HCT116 (cell line): Measurements from ENCODE around the gene FAM24A. TPM values are rescaled to one million over a fixed set of nuclear protein-coding genes. Genes with fewer than 3 reads are reported as not detected.

ENCODE experiments used
- ATAC-seq: fragments of 200-7000 bp; cut with Tn5 transposase; 2 replicates; pipeline ENCODE4 v1.9.1; 2020; ENCODE audit warnings: mild to moderate bottlenecking, moderate library complexity
- BruUV-seq: library from RNA; stranded (reverse); fragments of 400-500 nt; replicated peaks from 2 replicates; lab custom pipeline; 2021; lab: Mats Ljungman, UMichigan
- CTCF ChIA-PET: fragments of 300-600 bp; sonication (Branson Sonifier 250); formaldehyde crosslinking; loops from one replicate; lab custom pipeline; 2021; ENCODE audit warnings: antibody characterized with exemption; lab: Charles Lee
- POLR2A ChIA-PET: fragments of 300-600, 350-600 bp; sonication (Branson Sonifier 250); formaldehyde crosslinking; loops from one replicate; lab custom pipeline; 2021; ENCODE audit warnings: antibody characterized with exemption; lab: Charles Lee
- RAD21 ChIA-PET, 2 experiments: fragments of 300-600 bp; sonication (Branson Sonifier 250); formaldehyde crosslinking; loops; one replicate each; lab custom pipeline; 2023; ENCODE audit warnings: low total read pairs in 2 of 2; ENCODE audit not compliant: uncharacterized antibody in 2 of 2, unreplicated experiment in 2 of 2, low non-redundant PET in 1 of 2; lab: Charles Lee
- DNase-seq: peaks from one replicate; pipeline ENCODE4 v3.0.0-alpha.2; 2010; ENCODE audit warnings: low read depth, low spot score
- H2AFZ ChIP-seq: fragments of 200-600 bp; shearing (Covaris generic), sonication (generic); 2 replicates; pipeline ENCODE4 v1.6.1; 2017; ENCODE audit warnings: low read depth, mixed run types, mixed read lengths, antibody characterized with exemption, low read length; ENCODE audit not compliant: poor library complexity, severe bottlenecking
- H3K27ac ChIP-seq: 2 replicates; pipeline ENCODE4 v1.5.1; 2012; ENCODE audit warnings: low read depth, low read length
- H3K27me3 ChIP-seq: fragments of 200-600 bp; sonication (generic); 2 replicates; pipeline ENCODE4 v1.6.1; 2016; ENCODE audit warnings: mixed run types, low read length, mixed read lengths; ENCODE audit not compliant: insufficient read depth
- H3K36me3 ChIP-seq, 2 experiments: fragments of 200-500 bp in 1 of 2; fragments of 200-600 bp in 1 of 2; sonication (Bioruptor generic) in 1 of 2; sonication (generic) in 1 of 2; 2 replicates each; pipeline versions ENCODE4 v1.5.1 to v1.6.1; 2014 to 2016; ENCODE audit warnings: low read length in 2 of 2, inconsistent platforms in 1 of 2, mixed read lengths in 1 of 2, mixed run types in 1 of 2; ENCODE audit not compliant: insufficient read depth in 2 of 2, control insufficient read depth in 1 of 2
- H3K4me1 ChIP-seq, 2 experiments: fragments of 200-600 bp in 1 of 2; sonication (generic) in 1 of 2; 2 replicates each; pipeline versions ENCODE4 v1.5.1 to v1.6.1; 2012 to 2017; ENCODE audit warnings: low read length in 2 of 2, inconsistent platforms in 1 of 2, mild to moderate bottlenecking in 1 of 2, mixed read lengths in 1 of 2, mixed run types in 1 of 2, moderate library complexity in 1 of 2; ENCODE audit not compliant: insufficient read depth in 2 of 2, control insufficient read depth in 1 of 2
- H3K4me2 ChIP-seq: fragments of 200-600 bp; sonication (generic); 2 replicates; pipeline ENCODE4 v1.6.1; 2017; ENCODE audit warnings: mixed run types, low read length, mixed read lengths
- H3K4me3 ChIP-seq, 2 experiments: fragments of 200-600 bp in 1 of 2; sonication (generic) in 1 of 2; replicated peaks in 1 of 2; 2 replicates each; pipeline ENCODE4 v1.5.1; 2011 to 2016; ENCODE audit warnings: low read length in 2 of 2, control low read depth in 1 of 2, low read depth in 1 of 2, mild to moderate bottlenecking in 1 of 2, mixed read lengths in 1 of 2, mixed run types in 1 of 2
- H3K79me2 ChIP-seq: fragments of 200-600 bp; sonication (generic); 2 replicates; pipeline ENCODE4 v1.6.1; 2017; ENCODE audit warnings: mild to moderate bottlenecking, mixed run types, low read length, moderate library complexity, mixed read lengths; ENCODE audit not compliant: insufficient read depth
- H3K9ac ChIP-seq: fragments of 200-600 bp; sonication (generic); 2 replicates; pipeline ENCODE4 v1.6.1; 2016; ENCODE audit warnings: low read length, mixed read lengths
- H3K9me2 ChIP-seq: fragments of 200-600 bp; sonication (generic), shearing (Covaris generic); 2 replicates; pipeline ENCODE4 v1.6.1; 2017; ENCODE audit warnings: mixed run types, mild to moderate bottlenecking, moderate library complexity; ENCODE audit not compliant: insufficient read depth
- H3K9me3 ChIP-seq, 2 experiments: fragments of 200-500 bp in 1 of 2; fragments of 200-600 bp in 1 of 2; sonication (Bioruptor generic) in 1 of 2; sonication (generic) in 1 of 2; 2 replicates each; pipeline ENCODE4 v1.6.1; 2014 to 2017; ENCODE audit warnings: low read length in 2 of 2, mixed read lengths in 2 of 2, inconsistent platforms in 1 of 2, low read depth in 1 of 2, mild to moderate bottlenecking in 1 of 2, mixed run types in 1 of 2, moderate library complexity in 1 of 2; ENCODE audit not compliant: control insufficient read depth in 1 of 2, insufficient read depth in 1 of 2
- H4K20me1 ChIP-seq: fragments of 200-600 bp; sonication (generic), shearing (Covaris generic); 2 replicates; pipeline ENCODE4 v1.6.1; 2017; ENCODE audit warnings: mixed run types, mild to moderate bottlenecking, moderate library complexity; ENCODE audit not compliant: insufficient read depth
- CBX3 ChIP-seq: IDR thresholded peaks from 2 replicates; pipeline ENCODE4 v1.6.1; 2012; ENCODE audit warnings: low read depth
- CEBPB ChIP-seq: IDR thresholded peaks from 2 replicates; pipeline ENCODE4 v1.6.1; 2012; ENCODE audit warnings: low read depth
- EGR1 ChIP-seq: IDR thresholded peaks from 2 replicates; pipeline ENCODE4 v1.6.1; 2012; ENCODE audit warnings: low read depth
- ELF1 ChIP-seq: IDR thresholded peaks from 2 replicates; pipeline ENCODE4 v1.6.1; 2012; ENCODE audit warnings: low read depth, borderline replicate concordance
- FOSL1 ChIP-seq: IDR thresholded peaks from 2 replicates; pipeline ENCODE4 v1.6.1; 2012; ENCODE audit warnings: low read depth
- JUND ChIP-seq: IDR thresholded peaks from 2 replicates; pipeline ENCODE4 v1.6.1; 2012
- POLR2A ChIP-seq: IDR thresholded peaks from 2 replicates; pipeline ENCODE4 v1.7.0; 2011; ENCODE audit warnings: borderline replicate concordance; ENCODE audit not compliant: insufficient read depth, insufficient read length; ENCODE audit errors: extremely low read depth
- SIN3A ChIP-seq: IDR thresholded peaks from 2 replicates; pipeline ENCODE4 v1.6.1; 2012; ENCODE audit warnings: low read depth
- SP1 ChIP-seq: IDR thresholded peaks from 2 replicates; pipeline ENCODE4 v1.6.1; 2012; ENCODE audit warnings: low read depth
- TCF7L2 ChIP-seq: IDR thresholded peaks from 2 replicates; pipeline ENCODE4 v1.7.0; 2011; ENCODE audit warnings: borderline replicate concordance, inconsistent platforms; ENCODE audit not compliant: insufficient read depth, insufficient read length; ENCODE audit errors: extremely low read depth
- YY1 ChIP-seq: IDR thresholded peaks from 2 replicates; pipeline ENCODE4 v1.6.1; 2011; ENCODE audit warnings: low read length, low read depth, moderate library complexity, mild to moderate bottlenecking; ENCODE audit not compliant: insufficient replicate concordance; ENCODE audit errors: extremely low read depth
- ZNF274 ChIP-seq: fragments of 200-500 bp; sonication (Bioruptor generic); IDR thresholded peaks from 2 replicates; pipeline ENCODE4 v1.6.1; 2014; ENCODE audit warnings: mild to moderate bottlenecking, low read depth, low read length, inconsistent platforms
- intact Hi-C: fragments of 100-400 bp; cut with micrococcal nuclease; formaldehyde crosslinking; loops from 2 replicates; pipeline ENCODE4 v1.10.0; 2022
- total RNA-seq: library from RNA; stranded (reverse); gene quantifications from one replicate; pipeline ENCODE4 v1.2.1, GENCODE V29; 2021; ENCODE audit not compliant: unreplicated experiment
- TF ChIP-seq, protein P1 (sequence below): IDR thresholded peaks from 2 replicates; pipeline ENCODE4 v1.6.1; 2012
- TF ChIP-seq, protein P2 (sequence below): IDR thresholded peaks from 2 replicates; pipeline ENCODE4 v1.6.1; 2012; ENCODE audit warnings: low read depth
- TF ChIP-seq, protein P3 (sequence below): IDR thresholded peaks from 2 replicates; pipeline ENCODE4 v1.6.1; 2011; ENCODE audit warnings: mild to moderate bottlenecking, low read length, moderate library complexity; ENCODE audit not compliant: insufficient replicate concordance; ENCODE audit errors: extremely low read depth

FAM24A gene
- total RNA-seq, 1 experiment from 2014 or later, result not detected

DNA sequence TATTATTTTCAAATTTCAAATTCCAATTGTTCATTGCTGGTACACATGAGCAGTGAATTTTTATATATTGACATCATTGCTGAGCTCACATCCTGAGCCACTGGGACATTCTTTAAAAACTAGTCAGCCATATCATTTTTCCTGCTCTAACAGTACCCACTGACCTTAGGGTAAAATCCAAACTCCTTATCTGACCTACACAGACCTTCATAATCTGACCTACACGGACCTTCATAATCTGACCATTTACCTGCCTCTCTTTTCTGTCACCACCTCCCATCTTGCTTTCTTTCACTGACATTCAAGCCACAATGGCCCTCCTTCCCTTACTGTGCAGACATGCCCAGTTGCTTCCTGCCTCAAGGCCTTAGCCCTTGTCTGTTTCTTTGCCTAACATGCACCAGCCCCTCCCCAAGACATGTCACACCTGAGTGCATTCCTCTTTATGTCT is 48.7 kb upstream of the FAM24A start:
- Histone ChIP-seq H3K4me2 (peak overlapping the region; percentile 25), H3K27ac (no peak overlapping the region), H3K4me1 (peaks cover 0 to 26% of the 10 kb centered on the region in 2 experiments; a peak in 2 of 4 replicates), H2AFZ (no peak overlapping the region), H3K79me2 (peaks cover 89% of the 10 kb centered on the region), H4K20me1 (no peaks in the 10 kb centered on the region), H3K9me2 (no peaks in the 10 kb centered on the region), H3K27me3 (peaks cover 6% of the 10 kb centered on the region; the same call in 1 of the 2 replicates), H3K9me3 (no peaks in the 10 kb centered on the region), H3K9ac (no peak overlapping the region), H3K36me3 (no peaks in the 10 kb centered on the region), H3K4me3 (no peak overlapping the region)
- ChIA-PET CTCF (no interaction called here), POLR2A (no interaction called here), RAD21 (no interaction called here)
- TF ChIP-seq TCF7L2 (no peak), EGR1 (no peak), YY1 (no peak), JUND (peak; percentile 22; the same call in 1 of the 2 replicates), ELF1 (no peak), FOSL1 (peak; percentile 26; the same call in 1 of the 2 replicates), ZNF274 (no peak), POLR2A (no peak), CEBPB (no peak), CBX3 (no peak), SIN3A (no peak), SP1 (no peak)
- TF ChIP-seq, protein P1, sequence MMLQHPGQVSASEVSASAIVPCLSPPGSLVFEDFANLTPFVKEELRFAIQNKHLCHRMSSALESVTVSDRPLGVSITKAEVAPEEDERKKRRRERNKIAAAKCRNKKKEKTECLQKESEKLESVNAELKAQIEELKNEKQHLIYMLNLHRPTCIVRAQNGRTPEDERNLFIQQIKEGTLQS, result no peak
- TF ChIP-seq, protein P2, sequence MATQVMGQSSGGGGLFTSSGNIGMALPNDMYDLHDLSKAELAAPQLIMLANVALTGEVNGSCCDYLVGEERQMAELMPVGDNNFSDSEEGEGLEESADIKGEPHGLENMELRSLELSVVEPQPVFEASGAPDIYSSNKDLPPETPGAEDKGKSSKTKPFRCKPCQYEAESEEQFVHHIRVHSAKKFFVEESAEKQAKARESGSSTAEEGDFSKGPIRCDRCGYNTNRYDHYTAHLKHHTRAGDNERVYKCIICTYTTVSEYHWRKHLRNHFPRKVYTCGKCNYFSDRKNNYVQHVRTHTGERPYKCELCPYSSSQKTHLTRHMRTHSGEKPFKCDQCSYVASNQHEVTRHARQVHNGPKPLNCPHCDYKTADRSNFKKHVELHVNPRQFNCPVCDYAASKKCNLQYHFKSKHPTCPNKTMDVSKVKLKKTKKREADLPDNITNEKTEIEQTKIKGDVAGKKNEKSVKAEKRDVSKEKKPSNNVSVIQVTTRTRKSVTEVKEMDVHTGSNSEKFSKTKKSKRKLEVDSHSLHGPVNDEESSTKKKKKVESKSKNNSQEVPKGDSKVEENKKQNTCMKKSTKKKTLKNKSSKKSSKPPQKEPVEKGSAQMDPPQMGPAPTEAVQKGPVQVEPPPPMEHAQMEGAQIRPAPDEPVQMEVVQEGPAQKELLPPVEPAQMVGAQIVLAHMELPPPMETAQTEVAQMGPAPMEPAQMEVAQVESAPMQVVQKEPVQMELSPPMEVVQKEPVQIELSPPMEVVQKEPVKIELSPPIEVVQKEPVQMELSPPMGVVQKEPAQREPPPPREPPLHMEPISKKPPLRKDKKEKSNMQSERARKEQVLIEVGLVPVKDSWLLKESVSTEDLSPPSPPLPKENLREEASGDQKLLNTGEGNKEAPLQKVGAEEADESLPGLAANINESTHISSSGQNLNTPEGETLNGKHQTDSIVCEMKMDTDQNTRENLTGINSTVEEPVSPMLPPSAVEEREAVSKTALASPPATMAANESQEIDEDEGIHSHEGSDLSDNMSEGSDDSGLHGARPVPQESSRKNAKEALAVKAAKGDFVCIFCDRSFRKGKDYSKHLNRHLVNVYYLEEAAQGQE, result no peak
- TF ChIP-seq, protein P3, sequence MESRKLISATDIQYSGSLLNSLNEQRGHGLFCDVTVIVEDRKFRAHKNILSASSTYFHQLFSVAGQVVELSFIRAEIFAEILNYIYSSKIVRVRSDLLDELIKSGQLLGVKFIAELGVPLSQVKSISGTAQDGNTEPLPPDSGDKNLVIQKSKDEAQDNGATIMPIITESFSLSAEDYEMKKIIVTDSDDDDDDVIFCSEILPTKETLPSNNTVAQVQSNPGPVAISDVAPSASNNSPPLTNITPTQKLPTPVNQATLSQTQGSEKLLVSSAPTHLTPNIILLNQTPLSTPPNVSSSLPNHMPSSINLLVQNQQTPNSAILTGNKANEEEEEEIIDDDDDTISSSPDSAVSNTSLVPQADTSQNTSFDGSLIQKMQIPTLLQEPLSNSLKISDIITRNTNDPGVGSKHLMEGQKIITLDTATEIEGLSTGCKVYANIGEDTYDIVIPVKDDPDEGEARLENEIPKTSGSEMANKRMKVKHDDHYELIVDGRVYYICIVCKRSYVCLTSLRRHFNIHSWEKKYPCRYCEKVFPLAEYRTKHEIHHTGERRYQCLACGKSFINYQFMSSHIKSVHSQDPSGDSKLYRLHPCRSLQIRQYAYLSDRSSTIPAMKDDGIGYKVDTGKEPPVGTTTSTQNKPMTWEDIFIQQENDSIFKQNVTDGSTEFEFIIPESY, result no peak
- no peak for DNase-seq
- BruUV-seq, result no TSS peak
- intact Hi-C loops, result no loop called here
- ATAC-seq, result peak; percentile 42; the same call in 1 of the 2 replicates
